GM18858 (cell line): ENCODE results near the gene SLC6A9.

Experiments used
- ATAC-seq: cut with Tn5 transposase; IDR thresholded peaks from one replicate; pipeline ENCODE4 v1.9.1; 2021; ENCODE audit not compliant: unreplicated experiment

SLC6A9 gene

GRCh38 chr1:44031252-44032169 lies at the start of gene SLC6A9:
Gene SLC6A9 (minus strand): TSS chr1:44031462. CDS start chr1:44024277, 7,185 bp downstream.
- ATAC-seq, result no peak

DNA sequence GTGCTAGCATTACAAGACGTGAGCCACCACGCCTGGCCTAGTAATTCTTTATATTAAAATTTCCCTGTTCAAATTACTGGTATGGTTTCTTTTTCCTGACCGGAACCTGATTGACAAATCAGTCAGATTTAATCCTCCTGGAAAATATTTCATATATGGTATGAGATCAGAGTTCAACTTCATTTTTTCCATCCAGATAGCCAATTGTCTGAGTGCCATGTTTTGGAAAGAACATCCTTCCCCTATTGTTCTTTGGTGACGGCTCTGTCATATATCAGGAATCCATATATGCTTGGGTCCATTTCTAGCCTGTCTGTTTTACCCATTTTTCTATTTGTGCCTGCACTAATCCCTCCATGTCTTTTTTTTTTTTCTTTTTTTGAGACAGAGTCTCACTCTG lies 48.3 kb upstream of the SLC6A9 start:
- no peak for ATAC-seq

DNA sequence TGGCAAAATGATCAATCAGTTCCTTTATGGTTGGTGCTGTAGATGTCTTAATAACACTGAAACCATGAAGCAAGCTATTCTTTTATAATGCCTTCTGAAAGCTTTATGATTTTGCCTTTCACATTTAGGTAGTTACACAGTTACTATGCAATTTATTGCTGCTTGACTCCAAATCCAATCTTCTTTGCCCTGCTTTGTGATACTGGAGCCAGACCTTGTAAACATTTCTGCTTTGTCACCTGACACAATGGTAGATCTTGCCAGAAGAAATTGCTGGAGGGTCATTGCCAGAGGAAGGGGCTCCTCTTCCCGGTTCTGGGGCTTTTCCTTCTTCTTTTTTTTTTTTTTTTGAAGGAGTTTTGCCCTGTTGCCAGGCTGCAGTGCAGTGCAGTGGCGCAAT lies 46.8 kb upstream of the SLC6A9 start:
- ATAC-seq, result no peak

DNA sequence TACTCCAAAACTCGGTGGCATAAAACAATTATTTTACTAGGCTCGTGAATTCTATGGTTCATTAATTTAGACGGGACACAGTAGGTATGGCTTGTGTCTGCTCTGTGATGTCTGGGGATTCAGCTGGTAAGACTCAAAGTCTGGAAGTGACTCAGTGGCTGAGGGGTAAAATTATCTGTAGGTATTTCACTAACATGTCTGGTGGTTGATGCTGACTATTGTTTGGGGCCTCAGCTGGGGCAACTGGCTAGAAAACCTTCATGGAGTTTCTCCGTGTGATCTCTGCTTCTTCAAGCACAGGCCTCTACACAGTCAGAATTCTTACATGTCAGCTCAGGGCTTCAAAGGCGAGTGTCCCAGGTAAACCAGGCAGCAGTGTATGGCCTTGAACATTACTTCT lies 46.2 kb upstream of the SLC6A9 start:
- ATAC-seq, result no peak

DNA sequence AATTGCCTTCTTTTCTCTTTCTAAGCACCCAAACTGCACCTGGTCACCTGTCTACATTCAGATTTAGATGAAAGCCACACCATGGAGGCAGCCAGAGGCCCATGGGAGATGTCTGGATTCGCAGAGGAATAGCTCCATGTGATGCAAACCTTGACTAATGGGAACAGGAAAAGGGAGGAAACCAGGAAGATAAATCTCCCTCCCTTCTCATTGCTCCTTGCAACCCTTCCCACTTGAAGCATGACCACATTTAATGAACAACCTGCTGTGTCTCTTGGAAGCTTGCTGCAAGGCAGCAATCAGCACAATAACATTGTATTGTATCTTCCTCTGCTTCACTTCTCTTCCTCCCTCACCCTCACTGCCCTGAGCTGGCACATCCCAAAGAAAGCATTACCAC lies 44.8 kb upstream of the SLC6A9 start:
- no peak for ATAC-seq

GRCh38 chr1:44074415-44074814 lies 43.2 kb upstream of the SLC6A9 start:
- no peak for ATAC-seq

DNA sequence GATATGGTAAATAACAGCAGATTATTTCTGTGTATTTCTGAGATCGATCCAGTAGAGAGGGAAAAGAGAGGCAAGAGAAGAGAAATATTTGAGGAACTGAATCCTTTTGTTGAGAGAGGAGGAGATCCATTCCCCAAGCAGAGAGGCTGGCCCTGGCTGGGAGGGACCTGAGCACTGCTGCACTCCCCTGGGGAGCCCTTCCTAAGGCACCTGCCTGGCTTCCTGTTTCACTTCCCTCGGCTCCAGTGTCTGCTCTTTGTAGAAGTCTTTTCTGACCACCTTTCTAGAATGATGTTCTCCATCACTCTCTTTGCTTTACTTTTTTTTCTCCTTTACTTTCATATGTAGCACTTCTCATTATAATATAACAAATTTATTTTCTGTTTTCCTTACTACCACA lies 42.3 kb upstream of the SLC6A9 start:
- no peak for ATAC-seq

DNA sequence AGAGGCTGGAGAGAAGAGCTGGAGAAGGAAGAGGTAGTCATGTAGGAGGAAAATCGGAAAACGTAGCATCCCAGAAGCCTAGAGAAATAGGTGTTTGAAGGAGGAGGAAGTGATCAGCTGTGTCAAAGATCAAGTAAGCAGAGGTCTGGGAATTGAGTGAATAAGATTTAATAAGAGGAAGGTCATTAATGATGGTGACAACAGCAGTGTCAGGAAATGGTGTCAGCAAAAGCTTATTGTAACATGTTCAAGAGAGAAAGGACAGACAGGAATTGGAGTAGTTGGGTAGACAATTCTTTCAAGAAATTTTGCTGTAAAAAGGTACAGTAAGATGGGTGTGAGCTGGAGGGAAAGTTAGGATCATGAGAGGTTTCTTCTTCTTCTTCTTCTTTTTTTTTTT lies 41.6 kb upstream of the SLC6A9 start:
- no peak for ATAC-seq

DNA sequence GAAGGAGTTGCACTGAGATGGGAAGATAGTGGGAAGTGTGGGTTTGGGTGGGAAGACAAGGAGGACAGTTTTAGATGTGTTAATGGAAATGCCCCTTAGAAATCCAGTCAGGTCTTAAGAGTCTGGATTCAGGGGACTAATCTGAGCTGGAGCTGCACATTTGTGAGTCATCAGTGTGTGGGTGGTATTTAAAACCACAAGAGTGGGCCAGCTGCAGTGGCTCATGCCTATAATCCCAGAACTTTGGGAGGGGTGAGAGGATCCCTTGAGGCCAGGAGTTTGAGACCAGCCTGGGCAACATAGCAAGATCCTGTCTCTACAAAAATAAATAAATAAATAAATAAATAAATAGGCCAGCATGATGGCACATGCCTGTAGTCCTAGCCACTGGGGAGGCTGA lies 40.9 kb upstream of the SLC6A9 start:
- no peak for ATAC-seq

GRCh38 chr1:44071461-44071860 lies 40.2 kb upstream of the SLC6A9 start:
- ATAC-seq, result no peak

GRCh38 chr1:44068442-44068921 lies 37.2 kb upstream of the SLC6A9 start:
- no peak for ATAC-seq

DNA sequence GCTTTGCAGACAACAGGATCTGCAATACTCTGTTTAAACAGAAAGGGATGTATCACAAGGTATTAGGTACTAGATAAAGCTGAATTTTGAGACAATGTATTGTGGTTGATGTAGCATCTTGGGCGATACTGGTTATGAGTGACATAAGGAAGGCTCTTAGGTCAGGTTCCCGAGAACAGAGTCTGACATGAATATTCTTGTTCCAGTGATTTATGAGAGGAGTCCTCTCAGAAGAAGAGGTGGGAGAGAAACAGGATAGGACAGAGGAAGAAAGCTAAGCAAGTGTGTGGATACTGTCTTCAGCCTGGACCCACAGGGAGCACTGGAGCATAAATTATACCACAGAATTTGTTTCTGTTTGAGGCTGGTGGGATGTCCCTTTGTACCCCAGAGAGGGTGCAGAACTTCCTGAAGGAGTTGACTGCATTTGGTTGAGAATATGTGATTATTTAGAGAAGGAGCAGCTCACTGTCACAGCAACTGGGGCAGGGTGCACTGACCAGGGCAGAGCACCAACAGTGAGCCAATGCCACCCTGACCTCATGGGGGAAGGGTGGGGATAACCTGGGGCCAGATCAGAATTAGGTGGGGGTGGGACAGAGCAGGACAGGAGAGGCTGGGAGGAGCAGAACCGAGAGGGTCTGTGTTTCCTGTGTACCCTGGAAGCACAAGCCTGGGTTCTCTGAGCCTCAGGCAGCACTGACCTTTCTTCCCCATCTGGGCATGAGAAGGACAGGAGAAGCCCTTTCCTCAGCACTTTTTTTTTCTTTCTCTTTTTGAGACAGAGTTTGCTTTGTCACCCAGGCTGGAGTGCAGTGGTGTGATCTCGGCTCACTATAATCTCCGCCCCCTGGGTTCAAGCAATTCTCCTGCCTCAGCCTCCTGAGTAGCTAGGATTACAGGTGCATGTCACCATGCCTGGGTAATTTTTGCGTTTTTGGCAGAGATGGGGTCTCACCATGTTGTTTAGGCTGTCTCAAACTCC lies 36.3 kb upstream of the SLC6A9 start:
- no peak for ATAC-seq

DNA sequence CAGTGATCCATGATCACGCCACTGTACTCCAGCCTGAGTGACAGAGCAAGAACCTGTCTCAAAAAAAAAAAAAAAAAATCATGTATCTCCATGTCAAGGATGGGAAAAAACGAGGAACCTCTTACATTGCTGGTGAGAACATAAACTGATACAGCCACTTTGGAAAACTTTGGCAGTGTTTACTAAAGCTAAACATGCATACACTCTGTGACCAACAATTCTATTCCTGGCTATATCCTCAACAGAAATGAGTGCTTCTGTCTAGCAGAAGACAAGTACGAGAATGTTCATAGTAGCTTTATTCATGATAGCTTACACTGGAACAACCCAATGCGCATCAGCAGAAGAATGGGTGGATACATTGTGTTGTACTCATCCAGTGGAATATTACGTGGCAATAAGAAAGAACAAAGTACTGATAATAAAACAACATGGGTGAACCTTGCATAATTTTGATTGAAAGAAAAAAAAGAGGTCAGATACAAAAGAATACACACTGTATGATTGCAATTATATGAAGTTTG lies 31.5 kb upstream of the SLC6A9 start:
- ATAC-seq, result no peak

DNA sequence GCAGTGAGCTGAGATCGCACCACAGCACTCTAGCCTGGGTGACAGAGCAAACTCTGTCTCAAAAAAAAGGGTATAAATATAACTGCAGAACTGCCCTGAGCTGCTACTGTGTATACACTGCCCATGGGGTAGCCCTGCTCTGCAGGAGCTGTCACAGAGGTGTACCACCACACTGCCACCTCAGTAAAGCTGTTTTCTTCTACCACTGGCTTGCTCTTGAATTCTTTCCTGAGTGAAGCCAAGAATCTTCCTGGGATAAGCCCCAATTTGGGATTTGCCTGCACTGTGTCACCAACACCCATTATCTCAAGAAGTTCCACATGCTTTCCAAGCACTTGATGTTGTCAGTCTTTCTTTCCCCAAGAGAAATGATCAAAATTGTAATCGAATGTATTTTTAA lies 30.6 kb upstream of the SLC6A9 start:
- ATAC-seq, result no peak

DNA sequence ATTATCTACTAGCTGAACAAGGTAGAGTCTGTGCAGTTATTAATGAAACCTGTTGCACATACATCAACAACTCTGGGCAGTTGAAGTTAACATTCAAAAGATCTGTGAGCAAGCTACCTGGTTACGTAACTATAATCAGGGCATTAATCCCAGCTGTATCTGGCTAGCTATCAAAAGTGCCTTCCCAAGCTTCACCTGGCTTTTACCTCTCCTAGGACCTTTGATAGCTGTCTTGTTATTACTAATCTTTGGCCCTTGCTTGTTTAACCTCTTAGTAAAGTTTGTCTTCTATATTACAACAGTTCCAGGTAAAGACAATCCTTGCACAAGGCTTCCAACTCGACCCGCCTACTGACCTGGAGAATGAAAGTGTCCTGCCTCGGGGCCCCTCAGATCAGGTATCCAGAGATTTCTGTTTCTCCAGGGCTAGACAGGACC lies 29.6 kb upstream of the SLC6A9 start:
- ATAC-seq, result no peak

DNA sequence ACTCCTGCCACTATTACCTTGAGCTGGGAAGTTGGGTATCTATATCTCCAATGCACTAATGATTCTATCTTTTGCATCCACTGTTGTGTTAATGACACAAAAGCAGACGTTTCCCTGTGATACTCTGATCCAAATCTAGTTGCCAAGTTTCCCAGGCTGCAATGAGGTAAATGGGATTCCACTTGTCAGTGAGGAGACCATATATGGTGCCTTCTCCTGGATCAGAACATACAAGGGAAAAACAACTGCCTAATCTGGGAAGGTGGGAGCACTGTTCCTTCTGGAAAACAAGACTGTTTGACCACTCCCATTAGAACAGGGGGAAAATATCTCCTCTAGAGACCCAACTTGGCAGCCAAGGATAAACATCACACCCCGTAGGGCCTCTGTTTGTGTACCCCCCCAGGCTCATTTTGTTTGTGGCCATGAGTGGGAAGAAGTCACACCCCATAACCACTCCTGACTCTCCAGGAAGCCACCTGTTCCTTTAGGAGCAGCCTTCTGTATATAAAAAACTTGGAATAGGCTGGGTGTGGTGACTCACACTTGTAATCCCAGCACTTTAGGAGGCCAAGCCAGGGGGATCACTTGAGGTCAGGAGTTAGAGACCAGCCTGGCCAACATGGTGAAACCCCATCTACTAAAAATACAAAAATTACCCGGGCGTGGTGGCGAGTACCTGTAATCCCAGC lies 28.5 kb upstream of the SLC6A9 start:
- no peak for ATAC-seq

GRCh38 chr1:44059212-44059611 lies 27.9 kb upstream of the SLC6A9 start:
- ATAC-seq, result no peak

DNA sequence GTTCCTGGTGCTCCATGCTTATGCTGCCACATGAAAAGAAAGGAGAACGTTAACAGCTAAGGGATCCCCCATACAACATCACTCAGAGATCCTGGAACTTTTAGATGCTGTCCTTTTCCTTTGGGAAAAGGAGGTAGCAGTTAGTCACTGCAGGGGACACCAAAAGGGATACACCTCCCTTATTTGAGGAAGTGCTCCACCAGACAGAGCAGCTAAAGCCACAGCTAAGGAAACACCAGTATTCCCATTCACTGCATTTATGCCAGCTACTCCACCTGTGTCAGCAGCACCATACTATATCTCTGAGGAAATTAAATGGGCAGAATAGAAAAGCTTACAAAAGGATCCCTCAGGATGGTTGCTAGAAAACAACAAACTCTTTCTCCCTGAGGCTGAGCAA lies 26.0 kb upstream of the SLC6A9 start:
- ATAC-seq, result no peak

DNA sequence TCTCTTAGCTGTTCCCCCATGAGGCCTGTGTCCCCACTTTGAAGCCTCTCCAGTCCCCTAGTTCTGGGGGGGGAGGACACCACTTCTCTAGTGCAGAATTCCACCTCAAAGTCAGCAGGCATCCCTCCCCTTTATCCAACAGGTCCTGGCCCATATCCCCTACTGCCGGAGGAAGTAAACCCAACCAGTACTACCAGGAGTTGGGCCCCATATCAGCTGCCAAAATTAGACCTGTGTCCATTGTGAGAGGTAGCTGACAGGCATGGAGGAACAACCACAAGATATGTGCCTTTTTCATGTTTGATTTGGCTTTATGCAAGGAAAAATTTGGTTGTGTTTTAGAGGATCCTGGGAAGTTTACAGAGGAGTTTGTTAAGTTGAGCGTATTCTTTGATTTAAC lies 22.1 kb upstream of the SLC6A9 start:
- ATAC-seq, result no peak

DNA sequence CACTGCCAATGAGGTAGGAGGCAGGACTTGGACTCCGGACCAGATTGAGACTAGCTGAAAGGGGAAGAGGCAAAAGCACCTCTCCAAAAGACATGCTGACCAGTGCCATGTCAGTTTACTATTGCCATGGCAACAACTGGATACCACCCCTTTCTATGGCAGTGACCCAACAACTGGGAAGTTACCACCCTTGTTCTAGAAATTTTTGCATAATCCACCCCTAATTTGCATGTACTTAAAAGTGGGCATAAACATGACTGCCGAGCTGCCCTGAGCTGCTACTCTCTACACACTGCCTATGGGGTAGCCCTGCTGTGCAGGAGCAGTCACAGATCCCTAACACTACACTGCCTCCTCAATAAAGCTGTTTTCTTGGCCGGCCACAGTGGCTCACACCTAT lies 19.0 kb upstream of the SLC6A9 start:
- no peak for ATAC-seq

DNA sequence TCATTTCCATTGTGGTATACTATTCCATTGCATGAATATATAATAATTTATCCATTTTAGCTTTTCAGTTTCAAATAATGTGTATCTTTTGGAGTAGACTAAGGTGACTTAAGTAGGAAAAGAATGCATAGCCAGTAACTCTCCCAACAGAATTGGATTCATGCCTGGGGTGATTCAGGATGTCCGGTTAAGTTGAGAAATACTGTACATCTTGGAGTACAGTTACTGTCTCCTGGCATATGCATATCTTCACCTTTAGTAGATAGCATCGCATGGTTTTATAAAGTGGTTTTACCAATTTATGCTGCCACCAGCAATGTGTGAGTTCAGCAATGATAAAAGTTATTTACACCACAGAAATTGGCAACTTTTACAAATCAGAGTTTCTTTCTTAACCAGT lies 18.6 kb upstream of the SLC6A9 start:
- no peak for ATAC-seq
